Kidney epithelial cell (primary cell): ENCODE measurements around the gene CASKIN1. TPM values are rescaled to one million over a fixed set of nuclear protein-coding genes. Genes with fewer than 3 reads are reported as not detected.

ENCODE experiments used
- DNase-seq: peaks from one replicate; pipeline ENCODE4 v3.0.0-alpha.2; 2010; ENCODE audit warnings: low read depth
- H3K27me3 ChIP-seq: 2 replicates; pipeline ENCODE4 v1.6.0; 2011; ENCODE audit warnings: low read length; ENCODE audit not compliant: control insufficient read depth, insufficient read depth
- H3K36me3 ChIP-seq: 2 replicates; pipeline ENCODE4 v1.5.1; 2011; ENCODE audit warnings: low read length; ENCODE audit not compliant: control insufficient read depth, insufficient read depth
- H3K4me3 ChIP-seq: 2 replicates; pipeline ENCODE4 v1.5.1; 2011; ENCODE audit warnings: low read depth, mild to moderate bottlenecking, control low read depth, low read length
- CTCF ChIP-seq: IDR thresholded peaks from 2 replicates; pipeline ENCODE4 v1.5.1; 2011; ENCODE audit warnings: mild to moderate bottlenecking, moderate library complexity, low read length, control low read depth, inconsistent platforms; ENCODE audit not compliant: insufficient read depth, poor library complexity, severe bottlenecking
- total RNA-seq: library from RNA; depleted of rRNA; stranded (reverse); fragments of >200 nt; gene quantifications from 2 replicates; pipeline ENCODE4 v1.2.3, GENCODE V29; 2015

Gene CASKIN1
- total RNA-seq, 1 donor from 2014 or later, result 0.08 TPM

GRCh38 chr16:2183671-2184070, 12.7 kb downstream of the CASKIN1 start:
- no peak overlapping the region for H3K4me3 ChIP-seq
- peaks cover 3% of the 10 kb centered on the region for H3K27me3 ChIP-seq
- no peak for DNase-seq
- H3K36me3 ChIP-seq, result no peaks in the 10 kb centered on the region
- TF ChIP-seq CTCF, result no peak

- no peaks in the 10 kb centered on the region for H3K36me3 ChIP-seq
- H3K27me3 ChIP-seq, result peaks cover 3% of the 10 kb centered on the region
- no peak for DNase-seq
- no peak overlapping the region for H3K4me3 ChIP-seq
- TF ChIP-seq CTCF, result no peak
Observed at GRCh38 chr16:2181952-2182351, 14.5 kb downstream of the CASKIN1 start.

- DNase-seq, result no peak
- no peak for TF ChIP-seq CTCF
- Histone ChIP-seq H3K27me3 (peaks cover 3% of the 10 kb centered on the region), H3K4me3 (no peak overlapping the region), H3K36me3 (no peaks in the 10 kb centered on the region)
Observed at GRCh38 chr16:2180962-2181923, 15.2 kb downstream of the CASKIN1 start.

GRCh38 chr16:2180461-2180860, 15.9 kb downstream of the CASKIN1 start:
- DNase-seq, result no peak
- Histone ChIP-seq H3K27me3 (peaks cover 3% of the 10 kb centered on the region), H3K36me3 (no peaks in the 10 kb centered on the region), H3K4me3 (no peak overlapping the region)
- no peak for TF ChIP-seq CTCF

GRCh38 chr16:2179576-2179975, 16.8 kb downstream of the CASKIN1 start:
- DNase-seq, result no peak
- no peak for TF ChIP-seq CTCF
- Histone ChIP-seq H3K4me3 (no peak overlapping the region), H3K36me3 (peaks cover 2% of the 10 kb centered on the region), H3K27me3 (peaks cover 3% of the 10 kb centered on the region)

- Histone ChIP-seq H3K27me3 (peaks cover 3% of the 10 kb centered on the region), H3K36me3 (peaks cover 2% of the 10 kb centered on the region), H3K4me3 (no peak overlapping the region)
- no peak for TF ChIP-seq CTCF
- no peak for DNase-seq
Observed at GRCh38 chr16:2179107-2179501, 17.3 kb downstream of the CASKIN1 start.
